ENCODE results near the gene FMNL2. TPM values are rescaled to one million over a fixed set of nuclear protein-coding genes. Genes with fewer than 3 reads are reported as not detected.

Gene FMNL2
- total RNA-seq, 3 donors from 2014 or later = 11.5 to 25.4 (median 12.0) TPM

- intact Hi-C loops (cut with DNase I, micrococcal nuclease) = no loop called here
- H3K9me3 ChIP-seq = no peaks in the 10 kb centered on the region
- no peaks in the 10 kb centered on the region for H3K36me3 ChIP-seq (ENCODE audit: low read depth)
- no peak overlapping the region for H3K4me3 ChIP-seq
- ATAC-seq (no peak), DNase-seq (no peak)
- TF ChIP-seq CTCF (IDR thresholded peaks at IDR 0.05) = no peak
- no peaks in the 10 kb centered on the region for H3K4me1 ChIP-seq (ENCODE audit: low read depth)
Observed at GRCh38 chr2:152618193-152618564, 283.2 kb downstream of the FMNL2 start.

GRCh38 chr2:152620208-152620607 lies 285.2 kb downstream of the FMNL2 start:
- no peaks in the 10 kb centered on the region for H3K4me1 ChIP-seq (ENCODE audit: low read depth)
- H3K4me3 ChIP-seq = no peak overlapping the region
- DNase-seq (no peak), ATAC-seq (no peak)
- intact Hi-C loops (cut with DNase I, micrococcal nuclease) = no loop called here
- H3K9me3 ChIP-seq = no peaks in the 10 kb centered on the region
- H3K36me3 ChIP-seq (ENCODE audit: low read depth) = no peaks in the 10 kb centered on the region
- TF ChIP-seq CTCF (IDR thresholded peaks at IDR 0.05) = no peak

- intact Hi-C loops (cut with DNase I, micrococcal nuclease) = no loop called here
Observed at GRCh38 chr2:152620985-152621384, 286.0 kb downstream of the FMNL2 start.

GRCh38 chr2:152622219-152622618 lies 287.2 kb downstream of the FMNL2 start:
- H3K36me3 ChIP-seq (ENCODE audit: low read depth) = no peaks in the 10 kb centered on the region
- H3K4me1 ChIP-seq (ENCODE audit: low read depth) = no peaks in the 10 kb centered on the region
- intact Hi-C loops (cut with DNase I, micrococcal nuclease) = no loop called here

More at GRCh38 chr2:152620985-152621384, 286.0 kb downstream of the FMNL2 start:
- ATAC-seq (no peak), DNase-seq (no peak)
- no peaks in the 10 kb centered on the region for H3K9me3 ChIP-seq
- H3K4me3 ChIP-seq = no peak overlapping the region
- no peak for TF ChIP-seq CTCF (IDR thresholded peaks at IDR 0.05)
- no peaks in the 10 kb centered on the region for H3K36me3 ChIP-seq (ENCODE audit: low read depth)
- no peaks in the 10 kb centered on the region for H3K4me1 ChIP-seq (ENCODE audit: low read depth)

GRCh38 chr2:152623076-152623740 lies 288.2 kb downstream of the FMNL2 start:
- Histone ChIP-seq H3K36me3 (ENCODE audit: low read depth) (no peaks in the 10 kb centered on the region), H3K9me3 (no peaks in the 10 kb centered on the region), H3K4me3 (no peak overlapping the region), H3K4me1 (ENCODE audit: low read depth) (no peaks in the 10 kb centered on the region)
- ATAC-seq (no peak), DNase-seq (no peak)
- no peak for TF ChIP-seq CTCF (IDR thresholded peaks at IDR 0.05)
- intact Hi-C loops (cut with DNase I, micrococcal nuclease) = no loop called here

More at GRCh38 chr2:152622219-152622618, 287.2 kb downstream of the FMNL2 start:
- Histone ChIP-seq H3K9me3 (no peaks in the 10 kb centered on the region), H3K4me3 (no peak overlapping the region)
- ATAC-seq (no peak), DNase-seq (no peak)
- no peak for TF ChIP-seq CTCF (IDR thresholded peaks at IDR 0.05)

- DNase-seq = no peak
- H3K36me3 ChIP-seq (ENCODE audit: low read depth) = no peaks in the 10 kb centered on the region
- intact Hi-C loops (cut with DNase I, micrococcal nuclease) = no loop called here
- ATAC-seq = no peak
- no peaks in the 10 kb centered on the region for H3K9me3 ChIP-seq
- TF ChIP-seq CTCF (IDR thresholded peaks at IDR 0.05) = no peak
- no peaks in the 10 kb centered on the region for H3K4me1 ChIP-seq (ENCODE audit: low read depth)
- no peak overlapping the region for H3K4me3 ChIP-seq
Observed at GRCh38 chr2:152623775-152624174, 288.8 kb downstream of the FMNL2 start.
